Measurements from ENCODE around the gene C3.
"Not testable (repeated sequence)": the region's sequence is repeated elsewhere in the genome, so short reads cannot be mapped to it uniquely, and the experiment has no call there.

The C3 gene

DNA sequence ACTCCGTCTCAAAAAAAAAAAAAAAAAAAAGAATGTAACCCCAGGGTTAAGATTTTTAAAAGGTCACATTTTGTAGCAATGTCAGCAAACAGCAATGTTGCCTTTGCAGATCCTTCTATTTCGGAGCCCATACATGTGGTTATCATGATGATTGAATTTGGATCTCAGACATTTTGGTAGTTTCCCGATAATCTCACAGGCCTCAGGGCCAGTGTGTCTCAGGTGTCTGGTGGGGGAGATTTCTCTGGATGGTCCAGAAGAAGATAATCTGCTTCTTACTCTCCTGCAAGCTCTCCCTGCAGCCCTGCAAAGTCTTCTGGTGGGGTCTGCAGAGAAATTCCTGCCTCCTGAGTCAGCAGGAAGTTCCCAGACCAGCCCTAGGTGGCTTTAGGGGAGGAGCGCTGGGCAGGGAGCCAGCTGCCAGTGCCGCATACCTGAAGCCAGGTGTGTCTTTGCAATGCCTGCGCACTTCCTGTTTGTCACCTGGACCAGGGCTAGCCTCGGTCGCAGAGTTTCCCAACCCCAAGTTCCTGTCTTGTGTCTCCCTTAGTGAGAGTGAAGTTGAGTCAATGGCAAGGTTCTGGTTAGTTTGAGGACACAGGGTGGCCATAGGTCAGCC, 45.4 kb upstream of the C3 start:
- no peak overlapping the region for H3K4me3 ChIP-seq (replicated peaks in 1 of 2; ENCODE audit: low read depth in 2 of 2, low read length in 2 of 2)
- no peak for DNase-seq (ENCODE audit: low read depth in 2 of 2)
- TF ChIP-seq, protein P1, sequence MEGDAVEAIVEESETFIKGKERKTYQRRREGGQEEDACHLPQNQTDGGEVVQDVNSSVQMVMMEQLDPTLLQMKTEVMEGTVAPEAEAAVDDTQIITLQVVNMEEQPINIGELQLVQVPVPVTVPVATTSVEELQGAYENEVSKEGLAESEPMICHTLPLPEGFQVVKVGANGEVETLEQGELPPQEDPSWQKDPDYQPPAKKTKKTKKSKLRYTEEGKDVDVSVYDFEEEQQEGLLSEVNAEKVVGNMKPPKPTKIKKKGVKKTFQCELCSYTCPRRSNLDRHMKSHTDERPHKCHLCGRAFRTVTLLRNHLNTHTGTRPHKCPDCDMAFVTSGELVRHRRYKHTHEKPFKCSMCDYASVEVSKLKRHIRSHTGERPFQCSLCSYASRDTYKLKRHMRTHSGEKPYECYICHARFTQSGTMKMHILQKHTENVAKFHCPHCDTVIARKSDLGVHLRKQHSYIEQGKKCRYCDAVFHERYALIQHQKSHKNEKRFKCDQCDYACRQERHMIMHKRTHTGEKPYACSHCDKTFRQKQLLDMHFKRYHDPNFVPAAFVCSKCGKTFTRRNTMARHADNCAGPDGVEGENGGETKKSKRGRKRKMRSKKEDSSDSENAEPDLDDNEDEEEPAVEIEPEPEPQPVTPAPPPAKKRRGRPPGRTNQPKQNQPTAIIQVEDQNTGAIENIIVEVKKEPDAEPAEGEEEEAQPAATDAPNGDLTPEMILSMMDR (IDR thresholded peaks at IDR 0.05; ENCODE audit: low read depth, low read length), result no peak

GRCh38 chr19:6762253-6762797, 41.9 kb upstream of the C3 start:
- DNase-seq (ENCODE audit: low read depth in 2 of 2); H3K4me3 ChIP-seq (replicated peaks in 1 of 2; ENCODE audit: low read depth in 2 of 2, low read length in 2 of 2): not testable (repeated sequence)

- DNase-seq (ENCODE audit: low read depth in 2 of 2), result peak in 1 of 2 donors; percentile 39
- TF ChIP-seq, protein P1 (IDR thresholded peaks at IDR 0.05; ENCODE audit: low read depth, low read length), result no peak
- H3K4me3 ChIP-seq (replicated peaks in 1 of 2; ENCODE audit: low read depth in 2 of 2, low read length in 2 of 2), result no peak overlapping the region
Measured at GRCh38 chr19:6761053-6761676, 40.7 kb upstream of the C3 start.

DNA sequence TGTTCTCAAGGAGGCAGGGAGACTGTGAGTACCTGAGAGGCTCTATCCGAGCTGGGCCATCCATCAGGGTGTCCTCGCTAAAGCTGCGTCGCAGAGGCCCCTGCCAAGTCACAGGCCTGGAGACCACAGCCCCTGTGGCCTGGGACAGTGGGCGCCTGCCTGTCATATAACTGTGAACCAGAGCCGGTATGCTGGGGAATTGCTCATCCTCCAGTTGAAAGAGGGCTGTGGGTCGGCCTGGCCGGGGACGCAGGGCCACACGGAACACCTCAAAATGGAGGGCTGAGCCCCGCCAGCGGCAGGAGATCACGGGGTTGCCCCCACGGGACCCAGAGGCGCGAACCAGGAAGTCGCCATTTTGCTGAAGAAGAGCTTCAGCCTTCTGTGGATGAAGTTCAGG, 40.2 kb upstream of the C3 start:
- TF ChIP-seq, protein P1 (IDR thresholded peaks at IDR 0.05; ENCODE audit: low read depth, low read length), result no peak
- no peak for DNase-seq (ENCODE audit: low read depth in 2 of 2)
- no peak overlapping the region for H3K4me3 ChIP-seq (replicated peaks in 1 of 2; ENCODE audit: low read depth in 2 of 2, low read length in 2 of 2)

DNA sequence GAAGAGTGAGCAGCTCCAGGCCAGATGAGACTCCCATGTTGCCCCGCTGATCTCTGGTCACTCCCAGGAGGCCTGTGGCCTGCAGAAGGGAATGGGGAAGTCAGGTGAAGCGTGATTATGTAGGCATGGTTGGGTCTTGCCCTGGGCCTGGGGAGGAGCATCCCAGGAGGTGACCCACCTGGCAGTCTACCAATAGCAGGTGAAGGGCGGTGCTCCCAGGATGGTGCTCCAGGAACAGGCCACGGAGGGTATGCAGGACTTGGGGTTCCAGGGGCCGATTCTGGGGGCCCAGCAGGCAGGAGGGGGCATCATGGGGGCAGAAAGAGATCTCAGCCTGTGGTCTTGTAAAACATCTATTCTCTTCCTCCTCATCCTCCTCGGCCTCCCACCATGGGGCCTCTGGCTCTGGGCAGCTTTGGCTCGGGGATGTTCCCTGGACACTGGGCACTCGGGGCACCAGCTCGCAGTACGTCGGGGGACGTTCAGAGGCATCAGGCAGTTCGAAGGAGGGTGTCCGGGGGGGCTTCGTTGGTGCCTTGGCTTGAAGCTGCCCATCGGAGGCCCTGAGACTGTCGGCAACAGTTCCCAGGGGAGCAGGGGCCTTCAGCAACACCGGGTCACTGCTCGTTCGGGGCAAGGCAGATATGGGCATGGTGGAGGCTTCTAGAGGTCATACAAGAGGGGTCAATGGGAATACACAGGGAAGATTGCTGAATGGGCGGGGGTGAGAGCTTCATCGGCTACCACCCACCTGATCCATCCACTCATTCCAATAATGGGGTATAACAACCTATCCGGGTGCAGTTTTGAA, 34.4 kb upstream of the C3 start:
- TF ChIP-seq, protein P1 (IDR thresholded peaks at IDR 0.05; ENCODE audit: low read depth, low read length), result no peak
- no peak overlapping the region for H3K4me3 ChIP-seq (replicated peaks in 1 of 2; ENCODE audit: low read depth in 2 of 2, low read length in 2 of 2)
- no peak for DNase-seq (ENCODE audit: low read depth in 2 of 2)

DNA sequence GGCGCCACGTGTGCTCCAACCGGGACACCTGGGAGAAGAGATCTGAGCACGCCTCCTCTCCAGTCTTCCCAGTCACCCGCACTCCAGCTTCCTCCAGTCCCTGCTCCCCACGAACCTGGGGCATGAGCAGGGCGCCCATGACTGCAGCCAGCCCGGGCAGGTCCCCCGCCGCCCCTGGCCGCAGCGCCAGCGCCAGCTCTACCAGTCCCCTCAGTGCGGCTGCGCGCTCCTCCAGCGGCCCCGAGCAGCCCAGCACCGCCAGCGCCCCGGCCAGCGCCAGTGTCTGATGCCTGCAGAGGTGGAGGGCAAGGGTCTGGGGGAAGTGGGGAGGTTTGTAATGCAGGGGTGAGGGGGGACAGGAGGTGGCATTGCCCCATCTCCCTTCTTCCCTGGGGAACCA, 33.7 kb upstream of the C3 start:
- TF ChIP-seq, protein P1 (IDR thresholded peaks at IDR 0.05; ENCODE audit: low read depth, low read length), result no peak

More for the DNA sequence above, 33.7 kb upstream of the C3 start:
- no peak for DNase-seq (ENCODE audit: low read depth in 2 of 2)
- no peak overlapping the region for H3K4me3 ChIP-seq (replicated peaks in 1 of 2; ENCODE audit: low read depth in 2 of 2, low read length in 2 of 2)
